GM19099 (cell line): ENCODE data around the gene OTOG.

Experiments used
- POLR2A ChIP-seq: IDR thresholded peaks from 3 replicates; pipeline ENCODE4 v1.6.1; 2011; ENCODE audit warnings: low read depth; ENCODE audit not compliant: insufficient read length; ENCODE audit errors: extremely low read depth

The OTOG gene

DNA sequence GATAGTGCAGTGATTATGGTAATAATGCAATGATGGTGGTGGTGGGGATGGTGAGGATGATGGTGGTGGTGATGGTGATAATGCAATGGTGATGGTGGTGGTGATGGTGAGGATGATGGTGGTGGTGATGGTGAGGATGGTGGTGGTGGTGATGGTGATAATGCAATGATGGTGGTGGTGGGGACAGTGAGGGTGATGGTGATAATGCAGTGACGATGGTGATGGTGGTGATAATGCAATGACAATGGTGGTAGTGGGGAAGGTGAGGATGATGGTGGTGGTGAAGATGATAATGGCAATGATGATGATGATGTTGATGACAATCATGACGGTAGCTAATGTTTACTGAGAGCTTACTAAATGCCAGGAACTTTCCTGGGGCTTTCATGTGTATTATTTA is 92.7 kb downstream of the OTOG start:
- no peak for TF ChIP-seq POLR2A

DNA sequence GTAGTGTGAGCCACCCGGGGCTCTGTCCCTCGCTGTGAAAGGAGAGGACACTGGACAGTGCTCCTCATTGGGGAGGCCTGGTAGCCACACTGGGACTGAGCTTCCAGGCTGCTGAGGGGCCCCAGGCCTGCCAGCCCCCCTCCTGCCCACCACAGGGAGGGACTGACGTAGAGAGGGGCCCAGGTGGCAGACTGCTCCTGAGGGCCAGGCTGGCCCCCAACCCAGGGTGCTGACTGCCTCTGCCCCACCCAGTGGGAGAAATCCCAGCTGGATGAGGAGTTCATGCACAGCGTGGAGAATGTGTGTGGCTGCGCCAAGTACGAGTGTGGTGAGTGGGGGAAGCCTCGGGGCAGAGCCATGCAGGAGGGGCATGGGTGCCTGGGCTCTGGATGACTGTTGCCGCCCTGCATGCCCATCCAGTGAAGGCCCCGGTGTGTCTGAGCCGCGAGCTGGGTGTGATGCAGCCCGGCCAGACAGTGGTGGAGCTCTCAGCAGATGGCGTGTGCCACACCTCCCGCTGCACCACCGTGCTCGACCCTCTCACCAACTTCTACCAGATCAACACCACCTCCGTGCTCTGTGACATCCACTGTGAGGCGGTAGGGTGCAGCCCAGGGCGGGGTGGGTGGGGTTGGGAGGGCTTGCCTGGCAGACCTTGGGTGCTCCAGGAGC is 93.6 kb downstream of the OTOG start:
- TF ChIP-seq POLR2A: no peak

DNA sequence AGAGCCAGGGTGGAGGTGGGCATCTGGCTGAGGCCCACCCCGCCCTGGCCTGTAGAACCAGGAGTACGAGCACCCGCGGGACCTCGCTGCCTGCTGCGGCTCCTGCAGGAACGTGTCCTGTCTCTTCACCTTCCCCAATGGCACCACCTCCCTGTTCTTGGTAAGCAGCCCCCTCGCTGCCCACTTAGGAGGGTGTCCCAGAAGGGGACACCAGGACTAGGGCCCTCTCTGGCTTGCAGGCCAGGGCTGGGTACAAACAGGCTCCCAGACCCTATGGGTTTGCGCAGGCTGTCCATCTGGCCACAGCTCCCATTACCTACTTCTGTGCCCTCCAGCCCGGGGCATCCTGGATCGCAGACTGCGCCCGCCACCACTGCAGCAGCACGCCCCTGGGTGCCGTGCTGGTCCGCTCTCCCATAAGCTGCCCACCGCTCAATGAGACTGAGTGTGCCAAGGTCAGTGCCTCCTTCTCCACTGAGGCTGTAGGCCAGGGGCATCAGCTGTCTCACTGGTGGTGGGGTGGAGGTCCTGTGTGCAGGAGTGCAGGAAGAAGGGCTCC is 94.8 kb downstream of the OTOG start:
- no peak for TF ChIP-seq POLR2A

DNA sequence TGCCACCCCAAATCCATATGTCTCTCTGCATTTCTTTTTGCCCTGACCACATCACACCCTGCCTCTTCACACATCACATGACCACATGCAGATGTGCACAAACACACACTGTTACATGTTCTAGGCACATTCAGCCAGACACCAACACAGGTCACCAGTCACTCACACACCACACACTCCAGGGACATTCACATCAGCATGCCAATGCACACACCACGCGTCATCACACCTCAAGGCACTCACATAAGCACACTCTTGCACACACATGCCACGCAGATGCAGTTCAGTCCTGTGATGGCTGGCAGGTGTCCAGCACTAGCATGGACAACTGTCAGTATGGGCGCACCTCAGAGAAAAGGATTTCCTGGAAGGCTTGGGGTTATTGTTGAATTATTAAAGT is 95.3 kb downstream of the OTOG start:
- no peak for TF ChIP-seq POLR2A

DNA sequence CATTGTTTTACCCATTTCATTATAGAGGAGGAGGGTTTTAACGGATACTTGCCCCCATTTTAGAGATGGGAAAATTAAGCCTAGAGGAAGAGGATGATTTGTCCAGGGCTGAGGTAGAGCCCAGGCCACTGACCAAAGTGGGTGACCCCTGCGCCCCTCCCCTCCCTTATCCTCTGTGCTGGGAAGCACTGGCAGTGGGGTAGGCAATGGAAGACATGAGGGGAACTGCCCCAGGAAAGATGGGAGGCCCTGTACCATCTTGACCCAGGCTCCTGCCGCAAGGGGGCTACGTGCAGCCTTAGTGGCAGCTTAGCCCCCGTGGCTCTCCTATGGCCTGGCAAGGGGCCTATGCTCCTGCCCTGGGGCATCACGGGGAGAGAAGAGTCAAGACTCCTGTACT is 95.9 kb downstream of the OTOG start:
- TF ChIP-seq POLR2A: no peak

DNA sequence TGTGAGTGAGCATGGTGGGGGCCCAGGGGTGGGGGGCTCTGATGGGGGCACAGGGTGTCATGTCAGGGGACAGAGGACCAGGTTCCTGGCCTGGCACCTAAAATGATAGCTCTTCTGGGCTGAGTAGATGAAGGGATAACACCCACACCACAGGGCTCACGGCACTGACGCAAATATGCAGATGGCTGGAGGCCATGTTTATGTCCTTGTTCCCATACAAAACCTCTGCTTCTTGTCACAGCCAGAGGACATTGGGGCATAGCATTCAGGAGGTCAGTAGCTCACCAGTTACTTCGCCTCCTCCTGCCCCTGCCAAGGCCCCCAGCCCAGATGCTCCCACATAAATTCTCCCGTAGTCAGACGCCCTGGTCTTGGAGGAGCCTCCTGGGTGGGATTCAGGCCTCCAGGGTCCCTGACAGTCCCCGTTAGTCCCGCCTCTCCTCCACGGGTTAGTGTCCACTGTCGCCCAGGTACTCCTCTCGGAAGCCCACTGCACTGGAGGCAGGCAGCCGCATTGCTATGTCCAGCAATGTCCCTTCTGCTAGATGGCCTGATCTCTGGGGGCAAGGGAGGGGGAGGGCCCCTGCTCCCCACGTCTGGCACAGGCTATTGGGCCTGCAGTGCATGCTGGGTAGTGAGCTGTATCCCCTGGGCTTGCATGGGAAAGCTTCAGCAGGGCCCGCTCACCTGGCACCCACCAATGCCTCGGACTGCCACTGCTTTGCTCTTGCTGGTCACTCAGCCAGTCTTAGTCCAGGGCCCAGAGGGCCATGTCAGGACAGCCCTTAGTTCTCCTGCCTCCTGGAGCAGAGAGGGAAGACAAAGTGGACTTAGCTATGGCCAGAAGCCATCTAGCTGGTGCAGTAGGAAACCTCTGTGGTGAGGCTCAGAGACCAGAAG is 96.7 kb downstream of the OTOG start:
- TF ChIP-seq POLR2A: no peak

DNA sequence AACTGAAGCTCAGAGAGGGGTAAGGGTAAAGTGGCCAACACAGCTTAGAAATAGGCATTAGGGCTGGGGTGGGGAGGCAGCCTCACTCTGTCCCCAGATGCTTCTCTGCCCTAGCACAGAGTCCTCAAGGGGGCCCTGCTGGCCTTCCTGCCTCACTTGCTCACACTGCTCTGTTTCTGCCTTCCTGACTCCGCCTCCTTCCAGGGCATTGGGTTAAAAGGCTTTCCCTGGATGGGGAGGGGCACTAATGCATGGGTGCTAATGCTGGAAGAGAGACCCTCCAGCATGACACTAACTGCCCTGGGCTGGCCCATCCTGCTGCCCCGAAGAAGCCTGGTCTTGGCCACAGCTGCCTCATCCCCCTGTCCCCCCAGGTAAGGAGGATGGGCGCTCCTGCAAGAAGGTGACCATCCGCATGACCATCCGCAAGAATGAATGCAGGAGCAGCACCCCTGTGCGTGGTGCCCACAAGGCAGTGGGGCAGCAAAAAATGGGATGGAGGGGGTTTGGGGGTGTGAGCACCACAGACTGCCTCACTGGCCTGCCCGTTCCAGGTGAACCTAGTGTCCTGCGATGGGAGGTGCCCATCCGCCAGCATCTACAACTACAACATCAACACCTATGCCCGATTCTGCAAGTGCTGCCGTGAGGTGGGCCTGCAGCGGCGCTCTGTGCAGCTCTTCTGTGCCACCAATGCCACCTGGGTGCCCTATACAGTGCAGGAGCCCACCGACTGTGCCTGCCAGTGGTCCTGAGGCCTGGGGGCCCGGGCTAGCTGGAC is 98.3 kb downstream of the OTOG start:
- no peak for TF ChIP-seq POLR2A

DNA sequence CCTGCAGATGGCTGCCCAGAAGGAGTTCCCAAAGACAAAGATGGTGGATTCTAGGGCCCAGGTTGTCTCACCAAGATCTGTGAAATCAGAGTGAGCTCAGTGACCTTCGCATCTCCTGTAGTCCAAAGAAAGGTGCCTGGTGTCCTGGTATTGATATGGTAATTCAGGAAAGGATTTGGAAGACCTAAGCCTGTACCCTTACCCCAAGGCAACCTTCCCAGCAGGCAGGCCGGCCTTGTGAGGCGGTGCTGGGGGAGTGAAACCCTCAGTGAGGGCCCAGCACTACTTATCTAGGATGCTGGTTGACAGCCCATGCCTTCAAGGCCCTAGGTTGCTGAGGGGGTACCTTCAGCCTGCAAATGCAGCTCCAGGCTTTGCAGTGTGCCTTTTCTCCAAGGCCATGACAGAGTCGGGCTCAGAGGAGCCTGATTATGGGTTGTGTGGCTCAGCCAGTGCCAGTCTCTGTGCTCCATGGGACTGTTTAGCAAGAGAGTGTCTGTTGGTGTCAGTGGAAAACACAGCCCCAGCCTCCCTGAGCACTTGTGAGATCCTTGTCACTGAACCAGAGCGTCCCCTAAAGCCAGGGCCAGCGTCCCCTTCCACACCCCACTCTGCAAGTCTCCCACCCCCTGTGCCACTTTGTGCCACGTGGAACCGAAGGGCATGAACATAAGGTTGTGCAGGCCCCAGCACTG is 99.5 kb downstream of the OTOG start:
- TF ChIP-seq POLR2A: no peak

DNA sequence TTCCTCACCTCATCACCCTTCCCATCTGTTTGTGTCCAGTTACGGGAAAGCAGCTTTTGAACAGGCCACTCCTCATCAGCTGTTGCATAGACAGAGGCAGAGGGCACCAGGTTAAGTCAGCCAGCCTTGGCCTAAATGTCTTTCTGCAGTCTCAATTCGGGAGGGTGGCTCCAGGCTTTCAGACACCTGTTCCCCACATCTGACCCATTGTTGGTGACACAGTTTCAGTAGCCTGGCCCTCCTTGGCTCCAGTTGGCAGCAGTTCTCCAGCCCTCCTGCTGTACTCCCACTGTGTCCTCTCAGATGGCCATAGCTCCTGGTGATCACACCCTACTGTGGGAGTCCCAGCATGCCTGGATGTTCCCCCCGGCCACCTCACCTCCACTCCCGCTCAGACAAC is 101.5 kb downstream of the OTOG start:
- no peak for TF ChIP-seq POLR2A

DNA sequence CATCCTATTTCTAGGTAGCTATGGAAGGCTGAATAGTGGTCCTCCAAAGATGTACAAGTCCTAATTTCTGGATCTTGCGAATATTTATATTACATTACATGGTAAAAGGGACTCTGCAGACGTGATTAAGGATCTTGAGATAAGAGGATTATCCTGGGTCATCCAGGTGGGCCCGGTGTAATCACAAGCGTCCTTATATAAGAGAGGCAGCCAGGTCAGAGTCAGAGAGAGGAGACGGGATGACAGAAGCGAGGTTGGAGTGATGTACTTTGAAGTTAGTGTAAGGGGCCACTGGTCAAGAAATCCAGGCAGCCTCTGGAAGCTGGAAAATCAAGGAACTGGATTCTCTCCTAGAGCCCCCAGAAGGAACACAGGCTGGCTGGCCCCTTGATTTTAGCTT is 102.2 kb downstream of the OTOG start:
- no peak for TF ChIP-seq POLR2A

DNA sequence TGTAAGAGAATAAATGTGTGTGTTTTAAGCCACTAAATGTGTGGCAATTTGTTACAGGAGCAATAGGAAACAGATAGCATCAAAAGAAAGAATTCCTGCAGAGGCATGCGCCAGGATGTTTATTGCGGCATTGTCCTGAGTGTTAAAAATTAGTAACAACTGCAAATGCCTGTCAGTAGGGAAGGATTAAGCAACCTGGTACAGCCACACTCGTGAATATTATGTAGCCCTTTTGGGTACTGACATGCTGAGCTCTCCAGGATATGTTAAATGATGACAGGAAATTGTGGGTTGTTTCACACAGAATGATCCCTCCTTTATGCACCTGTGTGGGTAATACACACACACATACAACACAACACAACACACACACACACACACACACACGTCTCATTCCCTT is 102.6 kb downstream of the OTOG start:
- TF ChIP-seq POLR2A: no peak

DNA sequence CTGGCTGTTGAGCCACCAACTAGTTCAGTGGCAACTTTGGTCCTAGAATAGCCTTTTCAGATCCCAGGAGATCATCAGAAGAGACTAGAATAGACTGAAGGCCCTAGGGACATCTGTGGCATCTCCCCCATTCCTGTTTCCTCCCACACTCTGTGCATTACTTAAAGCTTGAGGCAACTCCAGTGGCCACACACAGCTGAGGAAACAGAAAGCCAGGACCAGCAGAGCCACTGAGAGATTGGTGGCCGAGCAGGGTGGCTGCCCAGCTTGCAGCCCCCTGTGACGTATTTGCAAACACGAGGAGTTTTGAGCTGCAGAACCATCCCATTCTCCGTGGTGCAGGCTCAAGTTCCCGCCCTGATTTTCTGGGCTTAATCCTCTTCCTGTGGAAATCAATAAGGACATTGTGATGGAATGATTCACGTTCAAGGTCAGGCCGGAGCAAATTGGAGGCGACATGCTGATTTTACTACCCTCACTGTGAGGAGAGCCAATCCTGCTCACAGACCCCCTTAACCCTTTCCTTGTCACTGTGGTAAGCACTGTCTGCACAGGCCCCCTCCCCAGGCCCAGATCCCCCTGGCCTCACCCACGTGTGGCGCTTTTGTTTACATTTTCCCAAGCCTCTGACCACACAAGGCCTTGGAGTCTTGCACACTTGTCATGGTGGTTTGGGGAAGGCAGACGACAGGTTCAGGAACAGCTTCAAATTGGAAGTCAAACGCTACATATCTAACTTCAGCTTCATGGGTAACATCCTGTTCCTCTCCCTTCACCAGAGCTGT is 103.3 kb downstream of the OTOG start:
- TF ChIP-seq POLR2A: no peak

DNA sequence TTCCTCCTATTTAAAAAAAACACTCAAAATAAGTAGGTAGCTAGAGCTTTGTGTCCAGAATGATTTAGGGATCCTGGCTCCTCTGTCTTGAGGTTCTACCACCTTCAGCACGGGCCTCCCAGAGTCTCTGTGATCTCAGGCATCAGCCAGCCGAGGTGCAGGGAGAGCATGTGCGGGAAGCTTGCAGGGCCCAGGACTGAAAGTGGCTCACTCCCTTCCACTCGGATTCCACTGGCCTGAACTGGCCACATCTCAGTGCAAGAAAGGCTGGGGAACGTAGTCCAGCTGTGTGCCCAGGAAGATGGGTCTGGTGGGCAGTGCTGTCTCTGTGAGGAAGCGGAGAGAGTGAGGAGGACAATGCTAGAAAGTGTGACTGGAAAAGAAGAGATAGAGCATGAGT is 104.0 kb downstream of the OTOG start:
- TF ChIP-seq POLR2A: no peak

DNA sequence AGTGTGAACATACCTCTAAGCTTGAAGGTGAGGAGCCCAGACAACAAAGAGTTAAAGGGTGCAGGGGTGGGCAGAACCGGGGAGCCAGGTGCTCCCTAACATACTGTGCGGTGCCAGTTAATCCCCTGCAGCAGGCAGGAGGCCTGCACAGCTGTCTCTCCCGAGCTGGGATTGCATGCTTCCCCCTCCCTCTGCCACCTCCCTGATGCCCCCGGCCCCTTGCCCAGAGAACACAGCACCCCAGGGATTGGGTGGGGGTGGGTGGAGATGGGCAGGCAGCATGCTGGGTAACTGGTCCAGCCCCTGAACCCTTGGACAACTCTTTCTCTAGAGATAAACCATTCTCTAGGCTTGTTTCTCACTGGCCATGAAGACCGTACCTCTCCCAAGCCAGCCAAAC is 104.6 kb downstream of the OTOG start:
- no peak for TF ChIP-seq POLR2A

DNA sequence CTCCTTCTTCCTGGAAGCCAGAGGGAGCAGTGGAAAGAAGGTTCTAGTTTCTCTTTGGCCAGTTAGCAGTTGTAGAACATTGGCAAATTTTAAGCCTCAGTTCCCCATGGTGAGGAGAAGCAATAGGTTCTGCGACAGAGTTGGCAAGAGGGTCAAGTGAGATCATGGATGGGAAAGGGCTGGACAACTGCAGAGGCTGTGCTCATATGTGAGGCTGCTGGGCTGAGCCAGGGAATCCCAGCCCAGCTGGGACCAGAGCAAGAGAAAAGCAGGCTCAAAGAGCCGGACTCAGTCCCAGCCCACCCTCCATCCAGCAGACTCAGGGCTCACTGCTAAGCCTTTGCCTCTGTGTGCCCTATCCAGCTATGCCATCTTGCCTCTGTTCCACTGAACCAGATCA is 105.5 kb downstream of the OTOG start:
- TF ChIP-seq POLR2A: no peak

DNA sequence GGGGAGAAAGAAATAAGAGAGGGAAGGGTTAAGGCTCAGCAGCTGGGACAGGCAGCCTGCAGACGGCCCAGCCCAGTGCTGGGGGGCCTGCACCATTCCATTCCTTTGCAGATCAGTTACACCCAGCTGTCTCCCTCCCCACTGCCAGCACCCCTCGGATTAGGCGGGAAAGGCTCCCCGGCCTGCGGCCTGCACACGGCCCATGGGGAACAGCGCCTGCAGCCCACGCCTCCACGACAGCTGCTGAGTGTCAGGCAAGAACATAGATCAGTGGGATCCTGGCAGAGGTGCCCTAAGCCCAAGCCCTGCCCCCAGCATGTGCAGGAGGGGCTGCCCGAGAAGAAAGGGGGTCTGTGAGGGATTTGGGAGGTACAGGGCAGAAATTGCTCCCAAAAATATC is 106.6 kb downstream of the OTOG start:
- no peak for TF ChIP-seq POLR2A
